Measurements from ENCODE around the gene ADIPOQ. TPM values are rescaled to one million over a fixed set of nuclear protein-coding genes. Genes with fewer than 3 reads are reported as not detected.
"Not testable (repeated sequence)": the region's sequence is repeated elsewhere in the genome, so short reads cannot be mapped to it uniquely, and the experiment has no call there.

Gene ADIPOQ
- not detected for total RNA-seq

DNA sequence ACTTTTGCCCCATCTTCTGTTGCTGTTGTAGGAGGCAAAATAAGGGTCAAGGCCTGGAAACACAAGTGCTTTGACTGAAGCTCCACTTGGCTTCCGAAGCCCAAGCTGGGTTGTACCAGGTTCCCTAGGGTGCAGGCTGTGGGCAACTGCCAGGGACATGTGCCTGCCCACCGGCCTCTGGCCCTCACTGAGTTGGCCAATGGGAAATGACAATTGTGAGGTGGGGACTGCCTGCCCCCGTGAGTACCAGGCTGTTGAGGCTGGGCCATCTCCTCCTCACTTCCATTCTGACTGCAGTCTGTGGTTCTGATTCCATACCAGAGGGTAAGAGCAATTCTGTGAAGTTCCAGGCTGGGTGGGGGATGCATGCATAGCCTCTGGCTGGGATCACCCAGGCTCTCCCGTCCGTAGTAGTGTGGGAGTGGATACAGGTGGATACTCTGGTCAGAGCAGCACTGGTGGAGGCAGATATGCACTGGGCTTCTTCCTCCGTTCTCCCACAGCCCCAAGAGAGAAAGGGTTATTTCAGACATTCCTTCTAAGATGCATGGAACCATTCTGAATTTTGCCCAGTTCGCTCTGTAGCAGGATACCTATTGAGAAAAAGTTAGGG lies at the start of gene ADIPOQ:
Gene ADIPOQ, plus strand, starts transcription at position 285 of the 613 bp plus-strand sequence. CDS start 10,349 bp downstream, outside the sequence.
- Mint-ChIP-seq H3K4me1 (no peaks in the 10 kb centered on the region), H3K4me3 (no peak within 1 kb of the TSS), H3K27ac (no peak within 1 kb of the TSS), H3K36me3 (ENCODE audit: low read depth) (no peaks in the 10 kb centered on the region), H3K27me3 (peaks cover 13% of the 10 kb centered on the region), H3K9me3 (no peaks in the 10 kb centered on the region)
- POLR2A ChIA-PET = no interaction called here
- CTCF ChIA-PET = no interaction called here
- DNase-seq = no peak

DNA sequence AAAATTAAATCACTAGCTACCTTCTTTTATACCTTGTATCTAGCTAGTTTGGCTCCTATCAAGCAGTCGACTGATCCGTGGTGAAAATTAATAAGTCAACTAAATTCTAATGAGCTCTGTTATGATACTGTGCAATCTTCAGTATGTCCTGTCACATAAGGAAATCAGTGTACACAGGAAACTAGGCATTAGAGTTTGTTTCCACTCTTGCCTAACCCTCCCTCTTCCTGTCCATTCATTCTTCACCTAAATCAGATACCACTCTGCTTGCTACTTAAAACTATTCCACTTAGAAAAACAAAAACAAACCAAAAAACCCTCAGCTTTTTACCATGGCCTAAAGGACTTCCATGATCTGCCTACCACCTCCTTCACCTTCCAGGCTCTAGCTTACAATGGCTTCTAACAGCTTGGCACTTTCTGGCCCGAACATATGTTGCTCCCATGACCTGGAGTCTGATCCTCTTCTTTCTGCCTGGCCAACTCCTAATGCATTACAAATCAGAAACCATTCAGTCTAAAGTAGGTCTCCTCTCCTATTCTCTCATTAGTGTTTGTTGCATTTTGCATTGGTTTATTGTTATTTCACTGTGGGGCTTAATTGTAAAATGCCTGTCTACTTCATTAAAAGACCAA lies 44.2 kb upstream of the ADIPOQ start:
- Mint-ChIP-seq H3K4me3 (no peak overlapping the region), H3K27ac (peak overlapping the region; percentile 55), H3K9me3 (no peaks in the 10 kb centered on the region), H3K4me1 (peaks cover 53% of the 10 kb centered on the region), H3K36me3 (ENCODE audit: low read depth) (peaks cover 77% of the 10 kb centered on the region), H3K27me3 (no peaks in the 10 kb centered on the region)
- CTCF ChIA-PET = interaction anchor here (1.3 to 1.6 kb wide), 3 partner anchors 8 to 183 kb away, joined by 4 to 7 read pairs (median 6); partner anchors contain the start of gene RFC4
- POLR2A ChIA-PET = interaction anchor here (0.6 to 5.2 kb wide), 7 partner anchors 8 to 229 kb away, joined by 3 to 125 read pairs (median 4); partner anchors contain the start of genes DNAJB11, EIF4A2 and RFC4
- DNase-seq = no peak

DNA sequence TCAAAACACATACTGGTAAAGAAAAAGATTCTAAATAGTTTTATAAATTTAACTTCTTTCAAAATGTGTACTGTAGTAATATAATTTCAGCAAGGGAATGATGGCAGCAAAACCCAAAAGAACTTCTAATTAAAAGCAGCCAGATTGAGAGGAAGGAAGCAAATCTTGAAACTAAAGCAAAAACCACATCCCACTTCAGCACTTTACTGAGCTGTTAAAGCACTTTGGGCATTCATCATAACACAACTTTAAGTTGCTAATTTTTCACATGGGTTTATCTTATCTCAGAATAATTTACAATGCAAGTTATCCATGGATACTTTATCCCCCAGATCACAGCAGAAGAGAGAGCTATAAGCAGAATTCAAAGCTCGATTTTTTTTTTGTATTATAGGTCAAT lies 42.2 kb upstream of the ADIPOQ start:
- POLR2A ChIA-PET = interaction anchor here (1.8 to 5.2 kb wide), 3 partner anchors 11 to 230 kb away, joined by 6 to 125 read pairs (median 52); partner anchors contain the start of genes DNAJB11 and EIF4A2
- CTCF ChIA-PET = interaction anchor here (0.8 to 2.4 kb wide), 7 partner anchors 10 to 857 kb away, joined by 3 to 7 read pairs (median 3); partner anchors contain the start of gene RPL39L
- no peaks in the 10 kb centered on the region for H3K27me3 Mint-ChIP-seq
- peak overlapping the region; percentile 25 for H3K4me3 Mint-ChIP-seq
- peak overlapping the region; percentile 75 for H3K27ac Mint-ChIP-seq
- H3K36me3 Mint-ChIP-seq (ENCODE audit: low read depth) = peaks cover 65% of the 10 kb centered on the region
- DNase-seq = no peak
- H3K9me3 Mint-ChIP-seq = no peaks in the 10 kb centered on the region
- H3K4me1 Mint-ChIP-seq = peaks cover 62% of the 10 kb centered on the region

DNA sequence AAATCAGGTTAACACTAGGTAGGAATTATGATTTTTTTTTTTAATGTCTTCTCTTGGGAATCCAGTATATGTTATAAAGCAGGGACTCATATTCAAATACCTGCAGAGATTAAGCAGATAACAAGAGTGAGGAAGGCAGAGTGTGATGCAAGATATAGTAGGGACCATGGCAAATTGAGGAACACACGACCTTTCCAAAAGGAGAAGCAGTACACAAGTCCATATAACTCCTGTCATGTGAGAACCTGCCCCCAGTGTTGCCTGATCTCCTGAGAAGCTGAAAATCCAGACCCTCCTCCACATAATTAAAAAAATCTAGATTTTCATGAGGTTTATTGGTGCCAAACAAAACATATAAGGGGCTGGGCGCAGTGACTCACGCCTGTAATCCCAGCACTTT lies 39.8 kb upstream of the ADIPOQ start:
- H3K27ac Mint-ChIP-seq = no peak overlapping the region
- no peaks in the 10 kb centered on the region for H3K27me3 Mint-ChIP-seq
- H3K4me3 Mint-ChIP-seq = no peak overlapping the region
- no peaks in the 10 kb centered on the region for H3K9me3 Mint-ChIP-seq
- peaks cover 71% of the 10 kb centered on the region for H3K4me1 Mint-ChIP-seq
- ChIA-PET POLR2A (interaction anchor here (0.7 to 9.9 kb wide), 3 partner anchors 10 to 19 kb away, joined by 4 to 232 read pairs (median 5); partner anchors contain the start of gene EIF4A2), CTCF (no interaction called here)
- peaks cover 47% of the 10 kb centered on the region for H3K36me3 Mint-ChIP-seq (ENCODE audit: low read depth)
- DNase-seq = no peak

DNA sequence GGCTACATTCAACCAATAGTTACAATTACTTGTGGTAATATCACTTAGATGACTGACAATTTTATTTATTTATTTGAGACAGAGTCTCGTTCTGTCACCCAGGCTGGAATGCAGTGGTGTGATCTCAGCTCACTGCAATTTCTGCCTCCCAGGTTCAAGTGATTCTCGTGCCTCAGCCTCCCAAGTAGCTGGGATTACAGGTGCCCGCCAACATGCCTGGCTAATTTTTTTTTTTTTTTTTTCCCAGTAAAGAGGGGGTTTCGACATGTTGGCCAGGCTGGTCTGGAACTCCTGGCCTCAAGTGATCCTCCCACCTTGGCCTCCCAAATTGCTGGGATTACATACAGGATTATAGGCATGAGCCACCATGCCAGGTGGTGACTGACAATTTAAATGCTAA lies 39.1 kb upstream of the ADIPOQ start:
- CTCF ChIA-PET = interaction anchor here (2.7 kb wide), 1 partner anchor 18 kb away, joined by 11 read pairs; no protein-coding TSS in a partner anchor
- H3K9me3 Mint-ChIP-seq, H3K4me3 Mint-ChIP-seq, DNase-seq, H3K27ac Mint-ChIP-seq, H3K27me3 Mint-ChIP-seq: not testable (repeated sequence)
- Mint-ChIP-seq H3K36me3 (ENCODE audit: low read depth) (peaks cover 41% of the 10 kb centered on the region), H3K4me1 (peaks cover 66% of the 10 kb centered on the region)
- POLR2A ChIA-PET = interaction anchor here (1.2 to 9.9 kb wide), 4 partner anchors 11 to 234 kb away, joined by 4 to 232 read pairs (median 49); partner anchors contain the start of genes DNAJB11 and EIF4A2

DNA sequence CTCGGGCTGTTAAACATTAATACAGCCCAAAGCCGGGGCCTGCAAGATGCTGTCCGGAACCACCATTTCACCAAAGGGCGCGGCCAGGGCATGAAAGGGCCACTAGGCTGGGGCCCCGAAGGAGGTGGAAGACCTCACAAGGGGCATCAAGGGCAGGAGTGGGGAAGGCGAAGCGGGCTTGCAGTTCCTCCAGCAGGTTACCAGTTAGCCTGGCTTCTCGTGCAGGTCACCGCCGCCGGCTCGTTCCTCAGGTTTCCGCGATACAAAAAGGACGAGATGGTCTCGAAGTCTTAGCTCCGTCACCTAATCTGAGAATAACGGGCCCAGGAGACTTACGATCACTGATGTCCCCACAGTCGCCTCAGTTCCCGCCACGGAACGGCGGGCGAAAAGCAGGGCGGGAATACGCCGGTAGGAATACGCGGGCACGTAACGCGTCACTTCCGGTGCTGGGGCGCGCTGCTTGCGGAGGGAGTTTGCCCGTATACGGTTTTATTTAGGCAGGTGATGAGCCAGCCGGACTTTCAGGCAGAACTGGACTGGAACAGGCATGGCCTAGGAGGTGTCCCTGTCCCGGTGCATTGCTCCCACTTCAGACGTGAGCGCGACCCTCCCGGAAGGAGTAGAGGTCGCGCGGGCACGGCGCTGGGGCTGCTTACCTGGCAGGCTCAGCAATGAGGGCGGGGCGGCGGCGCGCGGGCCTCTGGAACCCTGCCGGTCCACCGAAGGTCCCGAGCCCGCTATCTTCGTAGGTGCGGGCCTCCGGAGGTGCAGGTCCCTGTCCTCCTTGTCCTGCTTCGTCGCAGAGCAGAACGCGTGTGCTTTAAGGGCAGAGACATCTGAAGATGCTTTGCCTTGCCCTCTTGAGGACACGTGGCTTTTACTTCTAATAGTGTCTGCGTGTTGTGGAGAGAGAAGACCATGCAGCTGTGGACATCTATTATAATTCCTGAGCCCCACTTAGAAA lies 36.1 kb upstream of the ADIPOQ start, which contains the start of gene RFC4:
Gene RFC4, minus strand, starts transcription at position 394 of the 967 bp plus-strand sequence. CDS start 1,769 bp downstream, outside the sequence.
- peak within 1 kb of the TSS; percentile 94 for H3K27ac Mint-ChIP-seq
- peaks cover 18% of the 10 kb centered on the region for H3K36me3 Mint-ChIP-seq (ENCODE audit: low read depth)
- no peaks in the 10 kb centered on the region for H3K27me3 Mint-ChIP-seq
- H3K4me3 Mint-ChIP-seq = peak within 1 kb of the TSS; percentile 97
- H3K9me3 Mint-ChIP-seq = no peaks in the 10 kb centered on the region
- ChIA-PET CTCF (interaction anchor here (0.7 to 2.7 kb wide), 11 partner anchors 9 to 358 kb away, joined by 3 to 11 read pairs (median 4); partner anchors contain the start of gene RPL39L), POLR2A (interaction anchor here (0.6 to 9.9 kb wide), 15 partner anchors 9 to 237 kb away, joined by 3 to 232 read pairs (median 6); partner anchors contain the start of genes DNAJB11 and EIF4A2)
- DNase-seq = peak; percentile 87
- H3K4me1 Mint-ChIP-seq = peaks cover 45% of the 10 kb centered on the region

DNA sequence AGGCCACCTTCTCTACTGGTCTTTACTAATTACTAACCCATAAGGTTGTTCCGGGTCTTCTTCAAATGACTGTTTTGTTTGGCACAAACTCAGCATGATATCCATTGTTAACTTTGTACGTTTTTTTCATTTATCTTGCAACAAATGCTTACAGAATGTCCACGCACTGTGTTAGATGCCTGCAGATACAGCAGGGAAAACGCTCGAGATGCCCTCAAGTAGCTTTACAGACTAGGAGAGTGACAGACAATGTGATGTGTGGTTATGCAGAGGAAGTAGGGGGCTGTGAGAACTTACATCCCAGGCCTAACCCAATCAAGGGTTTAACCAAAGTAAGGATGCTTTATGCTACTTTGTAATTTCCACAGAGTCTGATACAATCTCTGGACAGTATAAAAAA lies 35.3 kb upstream of the ADIPOQ start:
- POLR2A ChIA-PET = interaction anchor here (0.9 to 9.9 kb wide), 9 partner anchors 9 to 237 kb away, joined by 4 to 232 read pairs (median 13); partner anchors contain the start of genes DNAJB11 and EIF4A2
- Mint-ChIP-seq H3K4me1 (peaks cover 42% of the 10 kb centered on the region), H3K27ac (peak overlapping the region; percentile 94), H3K36me3 (ENCODE audit: low read depth) (peaks cover 15% of the 10 kb centered on the region), H3K27me3 (no peaks in the 10 kb centered on the region), H3K9me3 (no peaks in the 10 kb centered on the region), H3K4me3 (peak overlapping the region; percentile 97)
- CTCF ChIA-PET = interaction anchor here (0.8 to 2.6 kb wide), 6 partner anchors 10 to 332 kb away, joined by 3 to 9 read pairs (median 6); partner anchors contain the start of gene RPL39L
- DNase-seq = peak; percentile 14

DNA sequence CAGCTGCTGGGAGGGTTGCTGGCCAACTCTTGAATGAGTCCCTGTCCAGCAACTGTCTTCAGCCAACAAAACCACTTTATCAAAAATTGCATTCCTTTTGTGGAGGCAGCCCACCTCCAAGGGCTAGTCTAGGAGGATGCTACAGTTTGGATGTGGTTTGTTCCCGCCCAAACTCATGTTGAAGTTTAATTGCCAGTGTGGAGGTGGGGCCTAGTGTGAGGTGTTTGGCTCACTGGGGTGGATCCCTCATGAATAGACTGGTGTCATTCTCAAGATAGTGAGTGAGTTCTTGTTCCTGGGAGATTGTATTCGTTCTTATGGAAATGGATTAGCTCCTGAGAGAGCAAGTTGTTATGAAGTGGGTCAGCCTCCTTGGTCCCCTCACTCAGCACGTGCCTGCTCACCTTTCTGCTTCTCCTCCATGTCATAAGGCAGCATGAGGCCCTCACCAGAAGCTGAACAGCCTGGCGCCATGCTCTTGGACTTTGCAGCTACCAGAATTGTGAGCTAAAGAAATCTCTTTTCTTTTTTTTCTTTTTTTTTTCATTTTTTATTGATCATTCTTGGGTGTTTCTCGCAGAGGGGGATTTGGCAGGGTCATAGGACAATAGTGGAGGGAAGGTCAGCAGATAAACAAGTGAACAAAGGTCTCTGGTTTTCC lies 32.0 kb upstream of the ADIPOQ start:
- Mint-ChIP-seq H3K36me3 (ENCODE audit: low read depth) (no peaks in the 10 kb centered on the region), H3K4me3 (no peak overlapping the region), H3K4me1 (peaks cover 21% of the 10 kb centered on the region), H3K9me3 (no peaks in the 10 kb centered on the region), H3K27me3 (no peaks in the 10 kb centered on the region), H3K27ac (no peak overlapping the region)
- no peak for DNase-seq
- CTCF ChIA-PET = interaction anchor here (1.2 kb wide), 1 partner anchor 11 kb away, joined by 3 read pairs; no protein-coding TSS in a partner anchor
- POLR2A ChIA-PET = interaction anchor here (0.8 to 9.9 kb wide), 2 partner anchors 16 to 26 kb away, joined by 3 to 232 read pairs; partner anchors contain the start of gene EIF4A2

DNA sequence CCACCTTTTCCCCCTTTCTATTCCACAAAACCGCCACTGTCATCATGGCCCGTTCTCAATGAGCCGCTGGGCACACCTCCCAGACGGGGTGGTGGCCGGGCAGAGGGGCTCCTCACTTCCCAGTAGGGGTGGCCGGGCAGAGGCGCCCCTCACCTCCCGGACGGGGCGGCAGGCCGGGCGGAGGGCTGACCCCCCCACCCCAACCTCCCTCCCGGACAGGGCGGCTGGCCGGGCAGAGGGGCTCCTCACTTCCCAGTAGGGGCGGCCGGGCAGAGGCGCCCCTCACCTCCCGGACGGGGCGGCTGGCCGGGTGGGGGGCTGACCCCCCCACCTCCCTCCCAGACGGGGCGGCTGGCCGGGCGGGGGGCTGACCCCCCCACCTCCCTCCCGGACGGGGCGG lies 31.2 kb upstream of the ADIPOQ start:
- H3K36me3 Mint-ChIP-seq (ENCODE audit: low read depth); DNase-seq; H3K27ac Mint-ChIP-seq; H3K27me3 Mint-ChIP-seq; CTCF ChIA-PET; H3K4me3 Mint-ChIP-seq; H3K9me3 Mint-ChIP-seq: not testable (repeated sequence)
- POLR2A ChIA-PET = interaction anchor here (0.8 kb wide), 1 partner anchor 15 kb away, joined by 3 read pairs; no protein-coding TSS in a partner anchor
- peaks cover 23% of the 10 kb centered on the region for H3K4me1 Mint-ChIP-seq

DNA sequence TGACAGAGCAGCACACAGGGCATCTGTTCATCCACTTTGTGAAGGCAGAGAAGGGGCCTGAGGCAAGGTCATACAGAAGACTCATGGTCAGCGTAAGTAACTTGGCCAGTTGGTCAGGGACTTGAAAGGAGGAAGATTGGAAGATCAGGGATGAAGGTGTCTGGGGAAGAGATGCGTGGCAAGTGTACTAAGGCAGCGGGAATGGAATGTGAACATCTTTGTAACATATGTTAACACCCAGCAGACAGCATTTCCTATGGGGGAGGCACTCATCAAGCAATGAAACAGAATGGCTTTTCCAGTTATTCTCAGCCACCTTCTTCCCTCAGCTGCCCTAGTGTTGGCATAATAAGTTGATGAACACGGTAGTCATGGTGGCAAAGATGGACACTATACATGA lies 28.4 kb upstream of the ADIPOQ start:
- Mint-ChIP-seq H3K27me3 (no peaks in the 10 kb centered on the region), H3K4me3 (no peak overlapping the region), H3K4me1 (peaks cover 11% of the 10 kb centered on the region), H3K36me3 (ENCODE audit: low read depth) (no peaks in the 10 kb centered on the region), H3K9me3 (no peaks in the 10 kb centered on the region), H3K27ac (no peak overlapping the region)
- no peak for DNase-seq
- ChIA-PET POLR2A (interaction anchor here (1.3 kb wide), 1 partner anchor 31 kb away, joined by 4 read pairs; the partner anchor contains the start of gene EIF4A2), CTCF (interaction anchor here (1.3 kb wide), 1 partner anchor 11 kb away, joined by 3 read pairs; no protein-coding TSS in a partner anchor)

DNA sequence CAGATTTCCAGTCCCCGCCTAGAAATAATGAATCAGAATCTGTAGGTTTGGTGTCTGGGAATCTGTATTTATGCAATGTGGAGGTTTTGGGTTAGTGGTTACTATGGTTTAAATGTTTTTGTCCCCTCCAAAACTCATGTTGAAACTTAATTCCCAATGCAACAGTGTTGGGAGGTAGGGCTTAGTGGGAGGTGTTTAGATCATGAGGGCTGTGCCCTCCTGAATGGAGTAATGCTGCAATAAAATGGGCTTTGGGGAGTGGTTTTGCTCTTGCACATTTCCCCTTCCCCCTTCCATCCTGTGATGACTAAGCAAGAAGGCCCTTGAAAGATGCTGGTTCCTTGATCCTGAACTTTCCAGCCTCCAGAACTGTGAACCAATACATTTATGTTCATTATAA lies 27.1 kb upstream of the ADIPOQ start:
- peak; percentile 9 for DNase-seq
- no peaks in the 10 kb centered on the region for H3K27me3 Mint-ChIP-seq
- no peaks in the 10 kb centered on the region for H3K36me3 Mint-ChIP-seq (ENCODE audit: low read depth)
- CTCF ChIA-PET = no interaction called here
- peaks cover 9% of the 10 kb centered on the region for H3K4me1 Mint-ChIP-seq
- H3K27ac Mint-ChIP-seq = no peak overlapping the region
- POLR2A ChIA-PET = interaction anchor here (1.0 kb wide), 1 partner anchor 11 kb away, joined by 3 read pairs; no protein-coding TSS in a partner anchor
- no peak overlapping the region for H3K4me3 Mint-ChIP-seq
- H3K9me3 Mint-ChIP-seq = no peaks in the 10 kb centered on the region
